ENCODE data around the gene MMP24. TPM values are rescaled to one million over a fixed set of nuclear protein-coding genes. Genes with fewer than 3 reads are reported as not detected.

The MMP24 gene
- total RNA-seq, 1 experiment from 2014 or later, result 8.2 TPM

DNA sequence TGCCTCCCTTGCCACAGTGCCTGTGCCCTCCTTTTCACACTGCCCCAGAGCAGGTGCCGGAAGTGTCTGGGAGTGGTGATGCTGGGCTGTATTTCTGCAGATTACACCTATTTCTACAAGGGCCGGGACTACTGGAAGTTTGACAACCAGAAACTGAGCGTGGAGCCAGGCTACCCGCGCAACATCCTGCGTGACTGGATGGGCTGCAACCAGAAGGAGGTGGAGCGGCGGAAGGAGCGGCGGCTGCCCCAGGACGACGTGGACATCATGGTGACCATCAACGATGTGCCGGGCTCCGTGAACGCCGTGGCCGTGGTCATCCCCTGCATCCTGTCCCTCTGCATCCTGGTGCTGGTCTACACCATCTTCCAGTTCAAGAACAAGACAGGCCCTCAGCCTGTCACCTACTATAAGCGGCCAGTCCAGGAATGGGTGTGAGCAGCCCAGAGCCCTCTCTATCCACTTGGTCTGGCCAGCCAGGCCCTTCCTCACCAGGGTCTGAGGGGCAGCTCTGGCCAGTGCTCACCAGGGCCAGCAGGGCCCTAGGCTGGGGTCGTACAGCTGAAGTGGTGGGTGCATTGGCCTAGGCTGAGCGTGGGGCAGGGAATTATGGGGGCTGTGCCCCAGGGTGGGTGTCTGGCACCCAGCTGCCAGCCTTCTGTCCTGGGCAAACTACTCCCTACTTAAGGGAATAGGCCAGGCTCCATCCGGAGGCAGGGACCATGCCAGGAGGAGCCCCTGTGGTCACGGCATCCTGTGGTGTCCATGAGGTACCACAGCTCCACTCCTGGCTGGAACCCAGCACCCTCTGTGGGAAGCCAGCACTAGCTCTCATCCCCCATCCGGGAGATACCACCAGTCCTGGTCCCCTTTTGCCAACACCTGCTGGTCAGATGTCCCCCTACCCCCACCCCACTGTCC, 47.9 kb downstream of the MMP24 start:
- no peak for DNase-seq
- intact Hi-C loops (cut with micrococcal nuclease; ENCODE audit: unreplicated experiment), result no loop called here
- Mint-ChIP-seq H3K9me3 (ENCODE audit: low read depth, unreplicated experiment) (no peaks in the 10 kb centered on the region), H3K27ac (ENCODE audit: unreplicated experiment) (no peak overlapping the region), H3K4me1 (ENCODE audit: low read depth, unreplicated experiment) (peaks cover 19% of the 10 kb centered on the region), H3K27me3 (ENCODE audit: unreplicated experiment) (no peaks in the 10 kb centered on the region), H3K36me3 (ENCODE audit: insufficient read depth, unreplicated experiment) (peaks cover 74% of the 10 kb centered on the region), H3K4me3 (ENCODE audit: low read depth, unreplicated experiment) (no peak overlapping the region)
- TF ChIP-seq, protein P1, sequence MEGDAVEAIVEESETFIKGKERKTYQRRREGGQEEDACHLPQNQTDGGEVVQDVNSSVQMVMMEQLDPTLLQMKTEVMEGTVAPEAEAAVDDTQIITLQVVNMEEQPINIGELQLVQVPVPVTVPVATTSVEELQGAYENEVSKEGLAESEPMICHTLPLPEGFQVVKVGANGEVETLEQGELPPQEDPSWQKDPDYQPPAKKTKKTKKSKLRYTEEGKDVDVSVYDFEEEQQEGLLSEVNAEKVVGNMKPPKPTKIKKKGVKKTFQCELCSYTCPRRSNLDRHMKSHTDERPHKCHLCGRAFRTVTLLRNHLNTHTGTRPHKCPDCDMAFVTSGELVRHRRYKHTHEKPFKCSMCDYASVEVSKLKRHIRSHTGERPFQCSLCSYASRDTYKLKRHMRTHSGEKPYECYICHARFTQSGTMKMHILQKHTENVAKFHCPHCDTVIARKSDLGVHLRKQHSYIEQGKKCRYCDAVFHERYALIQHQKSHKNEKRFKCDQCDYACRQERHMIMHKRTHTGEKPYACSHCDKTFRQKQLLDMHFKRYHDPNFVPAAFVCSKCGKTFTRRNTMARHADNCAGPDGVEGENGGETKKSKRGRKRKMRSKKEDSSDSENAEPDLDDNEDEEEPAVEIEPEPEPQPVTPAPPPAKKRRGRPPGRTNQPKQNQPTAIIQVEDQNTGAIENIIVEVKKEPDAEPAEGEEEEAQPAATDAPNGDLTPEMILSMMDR (IDR thresholded peaks at IDR 0.05; ENCODE audit: unreplicated experiment), result no peak
- no TSS peak for BruUV-seq (replicated peaks)
- CTCF ChIA-PET, result no interaction called here

DNA sequence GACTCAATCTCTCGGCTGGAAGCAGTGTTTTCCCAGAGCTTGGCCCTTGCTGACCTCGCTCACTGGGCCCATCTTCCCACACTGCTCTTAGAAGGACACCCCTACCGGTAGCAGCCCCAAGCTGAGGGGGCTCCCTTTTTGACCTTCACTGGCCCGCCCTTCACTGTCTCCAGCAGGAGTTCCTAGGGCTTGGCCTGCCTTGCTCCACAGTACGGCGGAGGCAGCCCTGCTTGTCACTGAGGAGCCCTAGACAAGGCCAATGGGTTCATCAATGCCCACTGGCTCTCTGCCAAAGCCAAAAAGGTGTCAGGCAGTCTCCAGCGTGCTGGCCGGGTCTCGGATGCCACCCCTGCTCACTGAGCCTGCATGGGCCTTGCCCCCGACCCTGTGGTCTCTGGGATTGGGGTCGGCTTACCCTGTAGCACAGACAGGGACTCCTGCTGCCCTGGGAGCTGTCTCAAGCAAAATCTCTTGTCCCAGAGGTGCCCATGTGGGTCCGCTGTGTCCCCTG, 49.3 kb downstream of the MMP24 start:
- H3K36me3 Mint-ChIP-seq (ENCODE audit: insufficient read depth, unreplicated experiment), result peaks cover 82% of the 10 kb centered on the region
- peak overlapping the region; percentile 95 for H3K27ac Mint-ChIP-seq (ENCODE audit: unreplicated experiment)
- H3K4me3 Mint-ChIP-seq (ENCODE audit: low read depth, unreplicated experiment), result peak overlapping the region; percentile 85
- CTCF ChIA-PET, result interaction anchor here (0.6 to 2.7 kb wide), 4 partner anchors 9 to 131 kb away, joined by 3 to 18 read pairs (median 3); partner anchors contain the start of gene EIF6
- H3K4me1 Mint-ChIP-seq (ENCODE audit: low read depth, unreplicated experiment), result peaks cover 25% of the 10 kb centered on the region
- TF ChIP-seq, protein P1 (IDR thresholded peaks at IDR 0.05; ENCODE audit: unreplicated experiment), result no peak
- DNase-seq, result no peak
- H3K9me3 Mint-ChIP-seq (ENCODE audit: low read depth, unreplicated experiment), result no peaks in the 10 kb centered on the region
- no TSS peak for BruUV-seq (replicated peaks)
- intact Hi-C loops (cut with micrococcal nuclease; ENCODE audit: unreplicated experiment), result no loop called here
- H3K27me3 Mint-ChIP-seq (ENCODE audit: unreplicated experiment), result no peaks in the 10 kb centered on the region

DNA sequence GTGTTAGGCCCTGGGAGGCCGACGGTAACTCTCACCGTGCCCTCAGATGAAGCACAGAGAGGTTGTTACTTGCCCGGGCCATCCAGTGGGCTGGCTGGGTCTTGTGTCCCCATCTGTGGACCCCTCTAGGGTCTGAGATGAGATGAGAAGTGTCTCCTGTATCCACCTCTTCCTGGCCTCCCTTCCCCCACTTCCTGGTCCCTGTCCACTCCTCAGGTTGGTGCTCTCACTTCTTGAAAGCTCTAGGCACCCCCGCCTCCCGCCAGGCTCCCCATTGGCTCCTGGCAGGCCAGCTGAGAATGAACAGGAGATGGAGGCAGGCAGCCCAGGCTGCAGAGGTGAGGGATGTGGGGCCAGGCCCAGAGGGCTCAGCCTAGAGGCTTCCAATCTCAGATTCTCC, 49.9 kb downstream of the MMP24 start:
- intact Hi-C loops (cut with micrococcal nuclease; ENCODE audit: unreplicated experiment), result no loop called here
- Mint-ChIP-seq H3K36me3 (ENCODE audit: insufficient read depth, unreplicated experiment) (peaks cover 84% of the 10 kb centered on the region), H3K27me3 (ENCODE audit: unreplicated experiment) (no peaks in the 10 kb centered on the region), H3K9me3 (ENCODE audit: low read depth, unreplicated experiment) (no peaks in the 10 kb centered on the region), H3K4me3 (ENCODE audit: low read depth, unreplicated experiment) (peak overlapping the region; percentile 85), H3K4me1 (ENCODE audit: low read depth, unreplicated experiment) (peaks cover 25% of the 10 kb centered on the region), H3K27ac (ENCODE audit: unreplicated experiment) (peak overlapping the region; percentile 95)
- DNase-seq, result no peak
- CTCF ChIA-PET, result interaction anchor here (2.2 to 2.7 kb wide), 2 partner anchors 130 to 131 kb away, joined by 7 to 18 read pairs; partner anchors contain the start of gene EDEM2
- TF ChIP-seq, protein P1 (IDR thresholded peaks at IDR 0.05; ENCODE audit: unreplicated experiment), result no peak
- no TSS peak for BruUV-seq (replicated peaks)

DNA sequence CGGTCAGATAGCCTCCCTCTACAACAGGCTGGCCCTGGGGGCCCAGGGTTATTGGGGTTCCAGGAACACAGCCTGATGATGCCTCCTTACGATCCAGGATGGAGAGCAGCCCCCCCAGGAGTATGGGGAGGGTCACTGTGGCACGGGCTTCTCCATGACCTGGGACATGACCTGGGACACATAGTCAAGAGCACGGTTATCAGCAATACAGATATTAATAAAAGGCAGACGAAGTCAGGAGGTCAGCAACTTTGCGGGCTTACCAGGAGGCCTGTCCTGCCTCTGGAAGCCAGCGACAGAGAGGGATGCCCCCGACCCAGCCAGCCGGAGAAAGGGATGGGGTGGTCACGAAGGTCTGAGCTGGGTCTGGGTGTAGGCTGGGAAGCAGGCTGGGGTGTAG, 50.6 kb downstream of the MMP24 start:
- H3K27ac Mint-ChIP-seq (ENCODE audit: unreplicated experiment), result peak overlapping the region; percentile 95
- TF ChIP-seq, protein P1 (IDR thresholded peaks at IDR 0.05; ENCODE audit: unreplicated experiment), result no peak
- peaks cover 91% of the 10 kb centered on the region for H3K36me3 Mint-ChIP-seq (ENCODE audit: insufficient read depth, unreplicated experiment)
- H3K9me3 Mint-ChIP-seq (ENCODE audit: low read depth, unreplicated experiment), result no peaks in the 10 kb centered on the region
- DNase-seq, result no peak
- BruUV-seq (replicated peaks), result no TSS peak
- H3K27me3 Mint-ChIP-seq (ENCODE audit: unreplicated experiment), result no peaks in the 10 kb centered on the region
- CTCF ChIA-PET, result interaction anchor here (1.1 to 2.7 kb wide), 6 partner anchors 8 to 181 kb away, joined by 3 to 18 read pairs (median 6); partner anchors contain the start of gene EDEM2
- H3K4me3 Mint-ChIP-seq (ENCODE audit: low read depth, unreplicated experiment), result peak overlapping the region; percentile 85
- intact Hi-C loops (cut with micrococcal nuclease; ENCODE audit: unreplicated experiment), result no loop called here
- H3K4me1 Mint-ChIP-seq (ENCODE audit: low read depth, unreplicated experiment), result peaks cover 25% of the 10 kb centered on the region

Measured in Calu3 (cell line).